NK-92 (cell line): Measurements from ENCODE around the gene ABCA6.

ENCODE experiments used
- DNase-seq: peaks from one replicate; lab custom pipeline; 2025; ENCODE audit not compliant: unreplicated experiment; lab: John Stamatoyannopoulos, UW

The ABCA6 gene

GRCh38 chr17:69142175-69142802, 594 bp upstream of the ABCA6 start:
- no peak for DNase-seq

- no peak for DNase-seq
These were observed 7.6 kb downstream of the ABCA6 start for GRCh38 chr17:69134112-69134511.

- no peak for DNase-seq
These were observed 10.9 kb downstream of the ABCA6 start for GRCh38 chr17:69130627-69131296.

DNA sequence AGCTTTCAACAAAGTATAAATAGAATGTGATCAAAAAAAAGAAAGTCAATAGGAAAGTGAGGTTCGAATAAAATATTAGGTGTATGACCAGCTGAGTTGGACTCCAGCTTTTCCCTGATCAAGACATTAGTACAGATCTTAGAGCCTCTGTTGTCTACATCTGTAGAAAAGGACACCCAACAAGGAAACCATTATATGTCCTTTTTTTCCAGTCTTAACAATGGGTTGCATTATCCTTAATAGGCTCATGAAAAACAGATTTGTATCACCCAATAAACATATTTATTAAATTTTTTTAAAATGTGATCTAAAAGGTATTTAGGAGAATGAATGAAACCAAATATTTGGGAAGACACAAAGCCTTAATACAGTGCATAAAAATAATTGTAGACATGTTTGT, 18.1 kb downstream of the ABCA6 start:
- DNase-seq, result no peak

DNA sequence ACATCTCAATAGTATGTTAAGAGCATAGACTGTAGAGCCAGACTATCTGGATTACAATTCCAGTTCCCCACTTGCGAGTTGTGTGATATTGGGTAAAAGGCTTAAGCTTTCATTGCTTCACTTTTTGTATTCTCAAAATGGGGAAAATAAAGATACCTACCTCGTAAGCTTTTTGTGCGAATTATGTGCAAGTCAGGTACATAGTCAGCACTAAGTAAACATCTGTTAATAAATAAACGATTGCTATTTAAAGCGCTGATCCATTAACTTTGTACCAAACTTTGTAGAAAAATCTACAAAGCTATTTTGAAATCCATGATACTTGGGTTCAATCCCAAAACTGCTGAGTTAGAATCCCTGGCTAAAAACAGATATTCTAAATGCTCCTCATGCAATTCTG, 19.6 kb downstream of the ABCA6 start:
- DNase-seq, result no peak

- no peak for DNase-seq
These were observed 23.6 kb downstream of the ABCA6 start for GRCh38 chr17:69117855-69118784.

- no peak for DNase-seq
These were observed 29.9 kb downstream of the ABCA6 start for GRCh38 chr17:69111794-69112193.

GRCh38 chr17:69105907-69106730, 35.6 kb downstream of the ABCA6 start:
- no peak for DNase-seq

GRCh38 chr17:69103557-69104233, 38.0 kb downstream of the ABCA6 start:
- no peak for DNase-seq

GRCh38 chr17:69098625-69099024, 43.1 kb downstream of the ABCA6 start:
- no peak for DNase-seq

DNA sequence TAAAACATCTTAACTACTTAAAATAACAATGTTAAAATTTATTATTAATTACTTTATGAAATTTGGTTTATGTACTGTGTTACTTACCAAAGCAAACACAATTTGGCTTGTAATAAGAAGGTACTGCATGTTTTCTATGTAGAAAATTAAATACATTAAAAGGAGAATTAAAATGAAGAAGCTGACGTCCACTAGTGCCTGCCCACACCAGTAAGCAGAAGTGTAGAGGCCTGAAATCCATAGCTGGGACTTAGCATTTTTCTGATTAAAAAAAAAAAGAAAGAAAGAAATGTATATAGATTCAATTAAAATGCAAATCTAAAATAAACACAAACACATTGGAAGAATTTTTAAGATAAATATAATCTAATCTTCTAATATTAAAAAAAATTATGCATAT, 45.2 kb downstream of the ABCA6 start:
- no peak for DNase-seq

GRCh38 chr17:69093995-69094394, 47.7 kb downstream of the ABCA6 start:
- no peak for DNase-seq

- DNase-seq, result no peak
These were observed 48.4 kb downstream of the ABCA6 start for GRCh38 chr17:69093279-69093789.

- no peak for DNase-seq
These were observed 51.3 kb downstream of the ABCA6 start for GRCh38 chr17:69090365-69090764.

- DNase-seq, result no peak
These were observed 53.0 kb downstream of the ABCA6 start for GRCh38 chr17:69088643-69089200.

DNA sequence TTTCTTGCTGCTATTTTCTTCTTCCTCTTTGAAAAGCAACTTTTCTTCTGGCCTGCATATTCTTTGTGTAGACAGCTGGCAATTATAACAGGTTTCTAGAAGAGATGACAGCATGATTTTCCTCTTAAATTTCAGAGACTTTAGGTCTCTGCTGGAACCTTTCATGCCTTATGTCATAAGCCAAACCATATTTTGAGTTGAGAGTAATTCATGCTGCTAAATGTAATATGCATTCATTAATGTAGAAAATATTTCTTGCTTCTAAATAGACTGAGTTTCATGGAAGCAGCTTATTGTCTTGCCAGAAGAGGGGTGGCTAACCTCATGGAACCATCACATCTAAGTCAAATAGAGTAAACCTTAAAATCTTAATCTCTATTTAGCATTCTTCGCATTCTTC, 55.1 kb downstream of the ABCA6 start:
- DNase-seq, result no peak

DNA sequence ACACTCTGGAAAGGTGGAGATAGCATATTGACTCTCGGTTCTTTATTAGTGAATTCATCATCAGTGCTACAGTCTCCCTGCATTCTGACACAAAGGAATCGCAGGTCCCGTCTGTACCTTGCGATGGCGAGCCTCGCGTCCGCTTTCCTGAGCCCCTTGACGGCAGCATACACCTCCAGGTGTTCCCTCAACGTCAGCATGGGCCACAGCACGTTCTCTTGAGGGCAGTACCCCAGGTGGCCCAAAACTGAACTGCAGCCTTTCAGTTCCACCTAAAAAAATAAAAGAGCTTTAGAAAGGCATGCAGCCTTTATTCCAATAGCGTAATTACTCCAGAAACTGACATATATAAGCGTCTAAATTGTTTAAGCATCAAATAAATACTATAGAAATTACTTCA, 56.8 kb downstream of the ABCA6 start:
- no peak for DNase-seq

GRCh38 chr17:69082696-69083095, 59.0 kb downstream of the ABCA6 start:
- DNase-seq, result no peak

DNA sequence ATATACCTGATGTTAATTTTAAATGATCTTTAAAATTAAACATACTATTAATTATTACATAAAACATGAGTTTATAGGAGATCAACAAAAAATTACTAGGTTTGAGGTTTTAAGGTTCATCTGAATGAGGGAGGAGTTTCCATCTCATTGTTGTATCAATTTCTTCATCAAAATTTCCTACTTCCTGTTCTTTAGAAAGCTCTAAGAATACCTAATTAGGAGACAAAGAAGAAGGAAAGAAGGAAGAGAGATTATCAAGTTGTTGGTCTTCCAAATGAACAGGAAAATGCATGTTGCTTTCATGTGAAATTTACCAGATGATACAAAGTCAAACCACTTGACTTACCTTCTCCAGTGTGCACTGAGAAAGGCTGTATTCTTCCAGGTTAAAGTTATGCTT, 62.8 kb downstream of the ABCA6 start:
- DNase-seq, result no peak

DNA sequence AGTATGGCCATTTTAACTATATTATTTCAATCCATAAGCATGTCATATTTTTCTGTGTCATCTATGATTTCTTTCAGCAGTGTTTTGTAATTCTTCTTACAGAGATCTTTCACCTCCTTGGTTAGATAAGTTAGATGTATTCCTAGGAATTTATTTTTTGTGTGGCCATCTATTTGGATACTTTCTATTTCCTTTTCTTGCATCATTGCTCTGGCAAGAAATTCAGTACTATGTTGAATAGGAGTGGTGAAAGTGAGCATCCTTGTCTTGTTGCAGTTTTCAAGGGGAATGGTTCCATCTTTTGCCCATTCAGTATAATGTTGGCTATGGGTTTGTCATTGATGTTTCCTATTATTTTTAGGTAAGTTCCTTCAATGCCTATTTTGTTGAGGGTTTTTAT, 65.9 kb downstream of the ABCA6 start:
- DNase-seq, result no peak
